ENCODE measurements around the gene APC. TPM values are rescaled to one million over a fixed set of nuclear protein-coding genes. Genes with fewer than 3 reads are reported as not detected.

The APC gene
- total and polyA plus RNA-seq, 2 donors (not counting 1 experiment from before 2014, with no cell fraction given) = 8.1 to 55.8 TPM

DNA sequence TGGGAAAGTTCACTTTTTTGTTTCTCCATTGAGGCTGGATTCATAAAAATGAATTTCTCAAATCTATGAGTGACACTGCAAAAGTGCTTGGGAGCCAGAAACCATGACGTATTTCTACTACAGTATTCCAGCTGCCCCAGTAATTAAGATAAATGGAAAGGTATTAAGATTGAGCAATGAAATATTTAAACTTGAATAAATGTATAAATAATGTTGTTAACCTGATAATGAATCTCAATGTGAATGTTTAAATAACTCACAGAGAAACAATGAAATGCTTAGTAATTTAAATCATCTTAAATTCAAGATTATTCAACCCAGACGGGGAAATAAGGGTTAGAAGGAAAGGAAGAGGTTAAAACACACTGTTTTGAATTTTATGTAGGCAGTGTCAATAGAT is 112.2 kb downstream of the APC start:
- DNase-seq (no peak), ATAC-seq (ENCODE audit: low read depth) (no peak)
- Mint-ChIP-seq H3K9me3 (ENCODE audit: insufficient read depth) (peaks cover 4% of the 10 kb centered on the region), H3K4me1 (peaks cover 5% of the 10 kb centered on the region), H3K27ac (no peak overlapping the region), H3K27me3 (peaks cover 14% of the 10 kb centered on the region), H3K4me3 (no peak overlapping the region)
- H3K27ac ChIP-seq (ENCODE audit: low read length in 2 of 2) = no peak overlapping the region
- TF ChIP-seq, protein P1, sequence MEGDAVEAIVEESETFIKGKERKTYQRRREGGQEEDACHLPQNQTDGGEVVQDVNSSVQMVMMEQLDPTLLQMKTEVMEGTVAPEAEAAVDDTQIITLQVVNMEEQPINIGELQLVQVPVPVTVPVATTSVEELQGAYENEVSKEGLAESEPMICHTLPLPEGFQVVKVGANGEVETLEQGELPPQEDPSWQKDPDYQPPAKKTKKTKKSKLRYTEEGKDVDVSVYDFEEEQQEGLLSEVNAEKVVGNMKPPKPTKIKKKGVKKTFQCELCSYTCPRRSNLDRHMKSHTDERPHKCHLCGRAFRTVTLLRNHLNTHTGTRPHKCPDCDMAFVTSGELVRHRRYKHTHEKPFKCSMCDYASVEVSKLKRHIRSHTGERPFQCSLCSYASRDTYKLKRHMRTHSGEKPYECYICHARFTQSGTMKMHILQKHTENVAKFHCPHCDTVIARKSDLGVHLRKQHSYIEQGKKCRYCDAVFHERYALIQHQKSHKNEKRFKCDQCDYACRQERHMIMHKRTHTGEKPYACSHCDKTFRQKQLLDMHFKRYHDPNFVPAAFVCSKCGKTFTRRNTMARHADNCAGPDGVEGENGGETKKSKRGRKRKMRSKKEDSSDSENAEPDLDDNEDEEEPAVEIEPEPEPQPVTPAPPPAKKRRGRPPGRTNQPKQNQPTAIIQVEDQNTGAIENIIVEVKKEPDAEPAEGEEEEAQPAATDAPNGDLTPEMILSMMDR (IDR thresholded peaks at IDR 0.05) = no peak
- TF ChIP-seq EZH2 (IDR thresholded peaks at IDR 0.05; ENCODE audit: borderline replicate concordance, insufficient read depth, low read depth, low read length, poor library complexity, severe bottlenecking) = no peak
- ChIA-PET POLR2A (no interaction called here), CTCF (no interaction called here)
- H3K9ac ChIP-seq (ENCODE audit: low read length) = no peak overlapping the region
- H3K4me1 ChIP-seq (ENCODE audit: control insufficient read depth in 2 of 2, insufficient read depth in 2 of 2, low read length in 2 of 2) = peaks cover 0 to 9% of the 10 kb centered on the region in 2 donors
- H3K9me3 ChIP-seq (ENCODE audit: control extremely low read depth in 1 of 3, control insufficient read depth in 2 of 3, insufficient read depth in 1 of 3, low read length in 2 of 3) = peaks cover 0 to 11% (median 0%) of the 10 kb centered on the region in 3 donors
- no peaks in the 10 kb centered on the region for H3K79me2 ChIP-seq (ENCODE audit: control insufficient read depth, insufficient read depth, low read length)
- H2AFZ ChIP-seq (ENCODE audit: insufficient read depth, low read depth, low read length, poor library complexity, severe bottlenecking) = no peak overlapping the region
- no CpG with 5 or more reads among the region's 2 CpGs for WGBS (ENCODE audit: insufficient coverage)
- intact Hi-C loops (cut with micrococcal nuclease) = loop anchor here (5.0 to 10.0 kb wide), 3 partner anchors 55 to 112 kb away; no protein-coding TSS in a partner anchor
- no peaks in the 10 kb centered on the region for H4K20me1 ChIP-seq (ENCODE audit: control insufficient read depth, insufficient read depth, low read length, poor library complexity, severe bottlenecking)
- H3K27me3 ChIP-seq (replicated peaks in 1 of 4; ENCODE audit: control extremely low read depth in 1 of 4, control insufficient read depth in 3 of 4, insufficient read depth in 4 of 4, low read length in 3 of 4) = peaks cover 0 to 5% (median 1%) of the 10 kb centered on the region in 4 experiments
- H3K4me2 ChIP-seq (replicated peaks; ENCODE audit: low read depth, low read length, poor library complexity, severe bottlenecking) = no peak overlapping the region
- no peaks in the 10 kb centered on the region for H3K36me3 ChIP-seq (replicated peaks in 1 of 2; ENCODE audit: control extremely low read depth in 1 of 2, control insufficient read depth in 1 of 2, extremely low read depth in 1 of 2, insufficient read depth in 2 of 2, low read length in 1 of 2)
- no peak overlapping the region for H3K4me3 ChIP-seq (ENCODE audit: control extremely low read depth in 1 of 5, extremely low read depth in 1 of 5, insufficient read depth in 1 of 5, low read depth in 2 of 5, low read length in 4 of 5)

DNA sequence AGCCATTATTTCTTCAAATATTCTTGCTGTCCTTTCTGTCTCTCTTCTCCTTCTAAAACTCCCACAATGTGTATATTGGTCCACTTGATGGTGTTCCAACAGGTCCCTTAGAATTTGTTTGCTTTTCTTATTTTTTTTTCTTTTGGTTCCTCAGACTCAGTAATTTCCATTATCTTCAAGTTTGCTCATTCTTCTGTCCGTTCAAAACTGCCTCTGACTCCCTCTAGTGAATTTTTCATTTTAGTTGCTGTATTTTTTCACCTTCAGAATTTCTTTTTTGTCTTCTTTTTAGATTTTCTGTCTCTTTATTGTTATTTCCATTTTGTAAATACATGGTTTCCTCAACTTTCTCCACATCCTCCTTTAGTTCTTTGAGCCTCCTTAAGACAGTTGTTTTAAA is 117.0 kb downstream of the APC start:
- ATAC-seq (ENCODE audit: low read depth) (no peak), DNase-seq (no peak)
- ChIA-PET CTCF (no interaction called here), POLR2A (no interaction called here)
- H3K4me3 ChIP-seq (ENCODE audit: control extremely low read depth in 1 of 5, extremely low read depth in 1 of 5, insufficient read depth in 1 of 5, low read depth in 2 of 5, low read length in 4 of 5) = no peak overlapping the region
- no peak overlapping the region for H3K4me3 Mint-ChIP-seq
- no peak overlapping the region for H3K27ac Mint-ChIP-seq
- no peak overlapping the region for H2AFZ ChIP-seq (ENCODE audit: insufficient read depth, low read depth, low read length, poor library complexity, severe bottlenecking)
- no peaks in the 10 kb centered on the region for H3K79me2 ChIP-seq (ENCODE audit: control insufficient read depth, insufficient read depth, low read length)
- WGBS (ENCODE audit: insufficient coverage) = no CpG with 5 or more reads among the region's 1 CpG
- TF ChIP-seq, protein P1 (IDR thresholded peaks at IDR 0.05) = no peak
- TF ChIP-seq EZH2 (IDR thresholded peaks at IDR 0.05; ENCODE audit: borderline replicate concordance, insufficient read depth, low read depth, low read length, poor library complexity, severe bottlenecking) = no peak
- peaks cover 5% of the 10 kb centered on the region for H3K9me3 Mint-ChIP-seq (ENCODE audit: insufficient read depth)
- no peaks in the 10 kb centered on the region for H4K20me1 ChIP-seq (ENCODE audit: control insufficient read depth, insufficient read depth, low read length, poor library complexity, severe bottlenecking)
- H3K4me2 ChIP-seq (replicated peaks; ENCODE audit: low read depth, low read length, poor library complexity, severe bottlenecking) = no peak overlapping the region
- intact Hi-C loops (cut with micrococcal nuclease) = no loop called here
- H3K4me1 Mint-ChIP-seq = peaks cover 2% of the 10 kb centered on the region
- H3K27me3 Mint-ChIP-seq = peaks cover 38% of the 10 kb centered on the region
- no peaks in the 10 kb centered on the region for H3K36me3 ChIP-seq (replicated peaks in 1 of 2; ENCODE audit: control extremely low read depth in 1 of 2, control insufficient read depth in 1 of 2, extremely low read depth in 1 of 2, insufficient read depth in 2 of 2, low read length in 1 of 2)
- H3K27me3 ChIP-seq (replicated peaks in 1 of 4; ENCODE audit: control extremely low read depth in 1 of 4, control insufficient read depth in 3 of 4, insufficient read depth in 4 of 4, low read length in 3 of 4) = peaks cover 0 to 13% (median 10%) of the 10 kb centered on the region in 4 experiments
- no peak overlapping the region for H3K27ac ChIP-seq (ENCODE audit: low read length in 2 of 2)
- H3K9me3 ChIP-seq (ENCODE audit: control extremely low read depth in 1 of 3, control insufficient read depth in 2 of 3, insufficient read depth in 1 of 3, low read length in 2 of 3) = peaks cover 0 to 12% (median 1%) of the 10 kb centered on the region in 3 donors
- no peaks in the 10 kb centered on the region for H3K4me1 ChIP-seq (ENCODE audit: control insufficient read depth in 2 of 2, insufficient read depth in 2 of 2, low read length in 2 of 2)
- H3K9ac ChIP-seq (ENCODE audit: low read length) = no peak overlapping the region

Measured in B cell (primary cell).